HL-60/S4 treated with phorbol 12-myristate 13-acetate at 8.2 ng/mL for 4 days and 3 days (cell line): ENCODE data around the gene GALNT18.

Experiments
- in situ Hi-C: fragments of 300-500 bp; cut with MboI; formaldehyde crosslinking; loops from 2 replicates; pipeline ENCODE4 v1.15.0; 2022; ENCODE audit warnings: low sequenced_read_pairs

Gene GALNT18

GRCh38 chr11:11253995-11254394 lies 367.8 kb downstream of the GALNT18 start:
- in situ Hi-C loops: no loop called here

DNA sequence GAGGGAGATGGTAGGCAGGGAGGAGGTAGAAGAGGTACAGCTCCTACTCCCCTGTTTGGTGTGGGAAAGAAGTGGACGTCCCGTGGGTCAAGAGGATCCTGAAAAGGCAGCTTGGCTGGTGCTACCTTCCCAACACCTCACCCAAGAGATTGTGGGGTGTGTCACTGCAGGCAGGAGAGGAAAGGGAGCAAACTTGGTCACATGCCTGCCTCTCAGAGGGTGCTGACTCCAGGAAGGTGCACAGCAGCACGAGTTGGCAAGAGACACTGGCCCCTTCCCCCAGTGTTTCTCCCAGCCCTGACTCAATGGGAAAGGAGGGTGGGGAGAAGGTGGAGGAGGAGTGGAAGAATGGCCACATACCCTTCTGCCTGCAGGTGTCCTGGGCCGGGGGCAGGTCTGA lies 368.3 kb downstream of the GALNT18 start:
- in situ Hi-C loops: no loop called here

DNA sequence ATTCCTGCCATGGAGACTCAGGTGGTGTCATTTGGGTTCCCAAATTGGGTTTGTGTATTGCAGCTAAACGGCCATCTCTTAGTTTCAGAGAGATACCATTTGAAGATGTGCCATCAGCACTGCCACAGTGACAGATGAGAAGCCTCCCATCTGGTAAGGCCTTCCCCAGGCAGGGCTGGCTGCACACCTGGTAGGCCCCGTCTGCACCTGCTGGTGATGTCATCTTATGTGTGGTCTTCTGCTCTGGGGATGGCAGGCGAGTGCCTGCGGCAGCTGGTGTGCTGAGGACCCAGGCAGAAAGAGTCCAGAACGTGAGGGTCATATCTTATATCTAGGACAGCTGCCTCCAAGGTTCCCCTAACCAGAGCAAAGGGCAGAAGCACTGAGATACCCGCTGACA lies 369.4 kb downstream of the GALNT18 start:
- in situ Hi-C loops: no loop called here

DNA sequence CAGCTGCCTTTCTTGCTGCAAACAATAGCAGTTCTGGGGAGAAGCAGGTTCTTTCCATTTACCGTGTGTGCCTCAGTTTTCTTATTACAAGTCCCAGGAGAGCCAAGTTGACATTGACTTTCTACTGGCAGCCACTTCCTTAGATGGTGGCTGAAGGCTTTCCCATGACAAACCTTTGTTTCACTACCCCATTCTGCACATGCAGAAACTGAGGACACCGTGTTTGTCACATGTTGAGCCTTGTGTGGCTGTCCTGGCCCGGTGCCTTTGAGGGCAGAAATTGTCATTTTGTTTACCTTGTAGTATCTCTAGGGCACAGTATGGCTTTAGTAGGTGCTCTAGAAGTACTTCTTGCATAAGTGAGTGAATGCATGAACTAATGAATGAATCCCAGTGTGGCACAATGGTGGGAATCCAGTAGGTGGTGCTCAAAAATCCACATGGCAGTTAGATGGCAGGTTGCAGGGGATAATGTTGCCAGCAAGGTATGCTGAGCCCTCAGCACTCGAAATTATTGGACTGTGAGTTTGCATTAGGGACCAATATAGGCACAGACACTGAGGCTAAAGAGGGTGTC lies 370.3 kb downstream of the GALNT18 start:
- in situ Hi-C loops: no loop called here

DNA sequence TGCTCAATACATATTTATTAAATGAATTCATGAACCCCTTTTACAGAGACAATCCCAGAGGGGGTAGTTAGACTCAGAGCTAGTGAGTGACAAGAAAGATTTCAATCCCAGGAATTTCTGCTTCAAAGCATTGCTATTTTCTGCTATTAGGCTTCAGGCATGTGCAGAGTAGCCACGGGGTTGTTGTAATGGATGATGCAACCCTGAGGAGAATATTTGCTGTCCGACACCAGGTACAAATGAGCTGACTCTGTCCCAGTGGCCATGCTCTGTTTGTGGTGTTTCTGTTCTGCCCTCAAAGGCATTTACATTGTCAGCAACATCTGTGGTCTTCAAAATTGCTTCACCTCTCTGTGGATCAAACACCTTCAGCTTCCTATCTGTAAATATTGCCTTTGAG lies 371.3 kb downstream of the GALNT18 start:
- in situ Hi-C loops: no loop called here

GRCh38 chr11:11247576-11247975 lies 374.2 kb downstream of the GALNT18 start:
- in situ Hi-C loops: no loop called here

DNA sequence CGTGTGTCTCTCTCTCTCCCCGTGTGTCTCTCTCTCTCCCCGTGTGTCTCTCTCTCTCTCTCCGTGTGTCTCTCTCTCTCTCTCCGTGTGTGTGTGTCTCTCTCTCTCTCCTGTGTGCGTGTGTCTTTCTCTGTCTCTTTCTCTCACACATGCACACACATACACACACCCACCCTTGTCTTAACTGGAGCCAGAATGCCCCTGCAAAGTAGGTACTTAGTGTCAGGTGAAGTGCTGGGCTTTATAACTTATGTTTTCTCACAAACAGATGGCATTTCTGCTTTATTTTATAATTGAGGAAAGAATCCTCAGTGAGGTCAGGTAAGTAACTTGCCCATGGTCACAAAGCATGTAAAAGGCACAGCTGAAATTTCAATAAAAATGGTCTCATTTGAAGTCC lies 374.7 kb downstream of the GALNT18 start:
- in situ Hi-C loops: no loop called here

DNA sequence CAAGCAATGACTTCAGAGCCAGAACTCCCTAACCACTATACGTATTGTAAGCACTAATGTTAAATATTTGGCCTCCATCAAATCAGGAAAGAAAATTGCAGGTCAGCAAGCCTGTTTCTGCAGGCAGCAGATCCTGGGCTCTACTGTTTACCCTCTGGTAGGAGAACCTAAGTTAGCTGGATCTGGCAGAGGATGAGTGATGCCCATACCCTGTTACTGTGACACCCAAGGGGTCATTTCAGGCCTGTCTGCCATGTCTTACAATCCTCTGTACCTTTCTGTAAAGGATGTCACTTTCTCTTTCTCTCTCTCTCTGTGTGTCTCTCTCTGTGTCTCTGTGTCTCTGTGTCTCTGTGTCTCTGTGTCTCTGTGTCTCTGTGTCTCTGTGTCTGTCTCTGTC lies 375.6 kb downstream of the GALNT18 start:
- in situ Hi-C loops: no loop called here

DNA sequence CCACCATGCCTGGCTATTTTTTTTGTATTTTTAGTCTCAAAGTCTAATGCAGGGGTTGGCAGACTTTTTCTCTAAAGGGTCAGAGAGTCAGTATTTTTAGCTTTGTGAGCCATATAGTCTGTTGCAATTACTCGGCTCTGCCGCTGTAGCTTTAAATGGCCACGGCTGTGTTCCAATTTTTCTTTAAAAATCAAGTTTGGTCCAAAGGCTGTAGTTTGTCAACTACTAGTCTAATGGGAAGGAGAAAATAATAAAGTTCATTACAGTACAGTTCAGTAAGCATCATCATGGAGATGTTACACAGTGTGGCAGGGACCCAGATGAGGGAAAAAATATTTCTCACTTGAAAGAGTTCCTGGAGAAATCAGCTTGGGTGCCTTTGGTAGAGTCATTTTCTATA lies 376.4 kb downstream of the GALNT18 start:
- in situ Hi-C loops: no loop called here

GRCh38 chr11:11244470-11245080 lies 377.2 kb downstream of the GALNT18 start:
- in situ Hi-C loops: no loop called here

DNA sequence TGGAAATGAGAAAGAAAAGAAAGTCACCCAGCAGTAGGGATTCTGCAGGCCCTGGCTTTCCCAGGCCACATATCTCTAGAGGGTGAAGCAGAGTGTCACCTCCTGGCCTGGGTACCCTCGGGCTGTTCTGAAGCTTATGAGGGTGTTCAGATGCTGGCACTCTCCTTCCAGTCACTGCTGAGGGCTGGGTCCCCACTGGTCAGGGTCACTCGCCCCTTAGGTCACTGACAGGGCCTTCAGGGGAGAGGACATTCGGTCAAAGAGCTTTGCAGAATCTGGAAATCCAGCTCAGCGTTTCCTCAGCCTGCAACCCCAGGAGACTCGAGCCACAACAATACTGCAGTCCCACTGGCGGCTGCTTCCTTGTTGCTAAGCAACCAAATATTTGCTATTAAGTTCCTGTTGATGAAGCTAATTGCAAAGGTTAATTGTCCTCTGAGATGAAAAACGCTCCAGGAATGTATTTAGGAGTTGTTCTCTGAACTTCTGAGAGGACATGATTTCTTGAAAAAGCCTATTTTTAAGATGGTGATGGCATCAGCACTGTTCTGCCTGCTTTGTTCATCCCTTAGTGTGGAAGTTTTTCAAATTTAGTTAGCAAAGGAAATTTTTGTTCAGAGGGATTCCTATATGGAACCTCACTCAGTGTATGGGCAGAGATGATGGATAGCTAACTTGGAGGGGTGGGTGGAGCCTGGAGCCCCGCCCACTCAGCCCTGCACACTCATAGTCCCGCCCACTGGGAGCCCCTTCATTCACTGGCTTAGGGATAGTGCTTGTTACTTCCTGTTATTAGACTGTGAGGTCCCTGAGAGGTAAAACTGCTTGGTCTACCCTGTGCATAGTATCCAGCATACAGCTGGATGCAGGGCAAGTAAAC lies 378.0 kb downstream of the GALNT18 start:
- in situ Hi-C loops: no loop called here

GRCh38 chr11:11243209-11243589 lies 378.6 kb downstream of the GALNT18 start:
- in situ Hi-C loops: no loop called here

GRCh38 chr11:11241284-11241683 lies 380.5 kb downstream of the GALNT18 start:
- in situ Hi-C loops: no loop called here

GRCh38 chr11:11239959-11240358 lies 381.8 kb downstream of the GALNT18 start:
- in situ Hi-C loops: no loop called here

DNA sequence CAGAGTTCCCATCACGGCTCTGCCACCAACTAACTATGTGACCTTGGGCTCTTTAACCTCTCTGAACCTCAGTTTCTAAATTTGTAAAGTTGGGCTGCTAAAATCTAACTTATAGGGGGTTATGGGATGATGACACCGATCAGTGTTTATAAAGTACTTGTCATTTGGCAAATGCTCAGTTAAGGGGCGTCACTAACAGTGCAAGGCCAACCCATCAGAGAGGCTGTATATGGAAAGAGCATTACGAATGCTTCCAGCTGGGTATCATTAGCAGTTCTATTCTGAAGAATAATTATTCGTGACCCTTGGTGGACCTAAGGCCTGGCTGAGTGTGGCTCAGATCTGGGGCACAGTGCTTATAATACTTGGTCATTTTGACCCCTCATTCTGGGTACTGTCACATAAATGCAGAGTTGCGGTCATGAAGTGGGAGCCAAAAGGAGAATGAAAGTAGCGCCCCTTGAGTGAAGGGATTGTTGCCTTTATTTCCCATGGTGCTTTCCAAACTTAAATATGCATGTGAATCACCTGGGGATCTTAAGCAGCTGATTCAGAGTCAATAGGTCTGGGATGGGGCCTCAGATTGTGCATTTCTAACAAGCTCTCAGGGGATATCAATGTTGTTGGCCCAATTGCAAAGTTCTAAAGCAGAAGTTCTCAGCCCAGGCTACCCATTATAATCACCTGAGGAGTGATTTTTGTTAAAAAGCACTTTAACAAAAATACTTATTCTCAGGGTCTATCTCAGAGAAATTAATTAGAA lies 384.6 kb downstream of the GALNT18 start:
- in situ Hi-C loops: no loop called here

DNA sequence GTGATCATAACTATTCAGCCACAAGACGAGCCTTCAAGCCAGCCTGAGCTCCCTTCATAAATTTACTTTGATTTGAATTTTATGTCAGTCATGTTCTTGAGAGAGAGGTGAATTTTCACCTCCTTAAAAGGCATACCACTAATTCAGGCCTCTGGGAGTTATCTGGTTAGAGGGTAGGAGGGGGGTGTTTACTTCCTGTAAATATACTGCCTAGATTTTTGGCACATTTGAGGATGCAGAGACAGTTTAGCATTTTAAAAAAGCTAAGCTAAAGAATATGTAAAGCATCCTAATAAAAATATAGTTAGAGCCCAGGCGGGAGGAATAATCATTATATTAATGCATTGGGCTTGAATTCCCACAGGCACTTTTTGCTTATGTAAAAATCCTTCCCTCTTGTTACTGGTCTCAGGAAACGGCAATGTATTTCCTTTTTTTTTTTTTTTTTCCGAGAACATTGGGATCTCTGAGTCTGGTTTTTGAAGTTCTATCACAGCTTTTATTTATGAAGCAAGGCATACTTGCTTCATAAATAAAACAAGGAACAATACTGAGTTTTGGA lies 385.2 kb downstream of the GALNT18 start:
- in situ Hi-C loops: no loop called here

- in situ Hi-C loops: no loop called here
Observed at GRCh38 chr11:11231763-11232162, 390.0 kb downstream of the GALNT18 start.

GRCh38 chr11:11230802-11231562 lies 390.8 kb downstream of the GALNT18 start:
- in situ Hi-C loops: no loop called here

DNA sequence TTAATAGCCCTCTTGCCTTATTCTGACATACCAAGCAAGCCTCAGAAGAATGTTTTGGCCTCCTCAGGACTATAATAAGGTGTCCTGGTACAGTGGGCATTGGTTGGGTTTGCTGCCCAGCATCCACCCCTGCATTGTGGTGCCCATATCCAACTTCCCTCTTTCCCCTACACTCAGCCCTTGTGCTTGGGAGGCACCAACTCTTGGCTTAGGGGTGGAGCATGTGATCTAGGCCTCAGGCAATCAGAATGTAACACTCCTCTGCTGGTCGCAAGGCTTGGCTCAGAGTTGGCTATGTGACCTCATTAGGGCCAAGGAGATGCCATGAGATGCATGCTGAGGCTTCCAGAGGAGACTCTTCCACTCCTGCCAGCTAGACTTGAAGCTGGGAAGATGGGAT lies 391.7 kb downstream of the GALNT18 start:
- in situ Hi-C loops: no loop called here

- in situ Hi-C loops: no loop called here
Observed at GRCh38 chr11:11229647-11230046, 392.2 kb downstream of the GALNT18 start.
